CD4-positive, alpha-beta T cell treated with Interferon alpha-2 for 1 hour (primary cell): ENCODE results near the gene CENATAC.
"Not testable (repeated sequence)": the region's sequence is repeated elsewhere in the genome, so short reads cannot be mapped to it uniquely, and the experiment has no call there.

Experiments used
- DNase-seq, 2 donors: peaks; one replicate each; pipeline ENCODE4 v3.0.0-alpha.2; 2020 to 2022

CENATAC gene

DNA sequence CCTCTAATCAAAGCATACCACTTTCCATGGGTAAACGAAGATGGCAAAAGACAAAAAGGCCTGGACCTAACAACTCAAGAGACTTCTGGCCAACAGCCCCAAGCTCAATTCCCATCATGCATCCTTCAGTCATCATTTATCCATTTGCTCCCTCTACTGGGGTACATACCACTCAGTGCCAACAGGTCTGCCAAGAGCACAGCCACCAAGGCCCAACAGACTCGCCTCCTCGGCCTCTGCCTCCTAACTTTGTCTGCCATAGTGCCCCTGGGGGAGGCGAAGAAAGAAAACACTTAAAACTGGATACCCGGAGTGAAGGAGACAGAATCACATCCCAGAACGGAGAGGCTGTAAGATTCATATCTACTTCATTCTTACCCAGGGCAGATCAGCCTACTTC, 58.0 kb downstream of the CENATAC start:
- peak in 1 of 2 donors; percentile 22 for DNase-seq

DNA sequence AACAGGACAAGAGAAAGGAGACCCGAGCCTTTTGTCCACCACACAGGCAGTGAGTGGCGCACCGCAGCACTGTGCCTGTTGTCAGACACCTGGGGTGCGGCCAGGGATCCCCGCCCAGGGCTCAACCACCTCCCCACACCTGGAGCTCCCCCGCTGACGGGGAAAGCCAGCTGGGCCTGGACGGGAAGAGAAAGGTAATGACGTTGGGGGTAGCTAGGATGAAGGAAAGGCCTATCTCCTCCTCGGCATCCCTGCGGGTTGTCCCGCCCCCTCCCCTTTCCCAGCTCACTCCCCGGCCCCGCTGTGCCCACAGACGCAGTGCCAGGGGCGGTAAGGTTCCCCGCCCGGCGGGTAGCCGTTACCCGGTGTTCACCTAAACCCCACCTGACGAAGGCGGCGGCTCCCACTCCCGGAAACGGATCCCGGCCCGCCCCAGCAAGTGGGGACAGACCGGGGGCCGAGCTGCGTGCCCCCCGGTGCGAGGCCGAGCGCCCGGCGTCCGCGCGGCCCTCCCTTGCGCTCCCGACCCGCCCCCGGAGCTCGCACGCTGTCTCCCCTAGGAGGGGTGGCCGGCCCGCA, 58.6 kb downstream of the CENATAC start:
- peak; percentile 36 to 67 for DNase-seq

DNA sequence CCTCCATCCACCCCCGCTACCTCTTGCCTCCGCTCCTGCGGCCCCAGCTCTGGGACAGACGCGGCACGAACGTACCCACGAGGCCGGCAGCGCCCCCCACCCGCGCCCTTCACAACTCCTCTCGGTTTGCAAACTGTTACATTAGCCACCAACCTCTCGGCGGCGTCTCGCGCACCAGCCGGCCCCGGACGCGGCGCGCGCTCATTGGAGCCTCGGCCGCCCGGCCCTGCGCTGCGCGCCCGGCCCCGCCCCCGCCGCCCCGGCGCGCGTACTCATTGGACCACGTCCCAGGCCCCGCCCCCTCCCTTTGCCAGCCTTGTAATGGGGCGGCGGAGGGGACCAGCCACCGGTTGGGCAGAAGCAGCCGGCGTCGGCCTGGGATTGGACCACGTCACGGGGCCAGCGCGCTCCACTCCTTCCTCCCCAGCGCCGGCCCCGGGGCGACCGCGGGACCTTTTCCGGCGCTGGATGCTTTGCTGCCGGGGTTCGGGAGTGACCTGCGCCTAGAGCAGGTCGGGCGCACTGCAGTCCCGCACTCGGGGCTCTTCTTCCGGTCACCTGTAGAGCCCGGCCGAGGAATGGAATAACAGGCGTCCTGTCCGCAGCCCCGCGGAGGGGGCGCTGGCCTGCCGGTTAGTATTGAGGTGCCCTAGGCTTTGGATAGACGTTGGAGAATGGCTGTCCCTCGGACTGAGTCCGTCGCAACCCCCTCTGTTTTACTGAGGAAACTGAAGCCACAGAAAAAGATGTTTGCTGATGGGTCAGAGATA, 59.2 kb downstream of the CENATAC start, which contains the start of gene HYOU1:
HYOU1 (minus strand) TSS at position 206 of the 770 bp plus-strand sequence. CDS start 1,045 bp downstream, outside the sequence.
- DNase-seq, result peak; percentile 97 to 99

DNA sequence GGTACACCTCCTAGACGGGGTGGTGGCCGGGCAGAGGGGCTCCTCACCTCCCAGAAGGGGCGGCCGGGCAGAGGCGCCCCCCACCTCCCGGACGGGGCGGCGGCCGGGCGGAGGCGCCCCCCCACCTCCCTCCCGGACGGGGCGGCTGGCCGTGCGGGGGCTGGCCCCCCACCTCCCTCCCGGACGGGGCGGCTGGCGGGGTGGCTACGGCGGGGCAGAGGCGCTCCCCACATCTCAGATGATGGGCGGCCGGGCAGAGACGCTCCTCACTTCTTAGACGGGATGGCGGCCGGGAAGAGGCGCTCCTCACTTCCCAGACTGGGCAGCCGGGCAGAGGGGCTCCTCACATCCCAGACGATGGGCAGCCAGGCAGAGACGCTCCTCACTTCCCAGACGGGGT, 61.2 kb downstream of the CENATAC start:
- not testable (repeated sequence) for DNase-seq

DNA sequence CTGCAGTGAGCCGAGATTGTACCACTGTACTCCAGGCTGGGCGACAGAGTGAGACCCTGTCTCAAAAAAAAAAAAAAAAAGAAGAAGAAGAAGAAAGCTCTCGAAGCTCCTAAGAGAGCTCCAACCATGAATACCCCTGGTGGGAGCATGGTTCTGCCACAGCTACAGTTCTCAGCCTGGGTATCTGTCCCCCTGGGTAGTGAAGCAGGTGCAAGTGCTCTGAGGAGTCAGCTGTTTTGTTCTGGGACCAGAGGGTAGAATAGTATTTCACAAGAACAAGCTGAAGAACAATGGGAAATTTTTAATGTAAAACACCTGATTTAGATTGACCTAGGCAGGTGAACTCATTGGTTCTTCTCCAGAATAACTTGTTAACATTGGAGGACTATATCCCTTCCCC, 63.3 kb downstream of the CENATAC start:
- DNase-seq, result no peak

DNA sequence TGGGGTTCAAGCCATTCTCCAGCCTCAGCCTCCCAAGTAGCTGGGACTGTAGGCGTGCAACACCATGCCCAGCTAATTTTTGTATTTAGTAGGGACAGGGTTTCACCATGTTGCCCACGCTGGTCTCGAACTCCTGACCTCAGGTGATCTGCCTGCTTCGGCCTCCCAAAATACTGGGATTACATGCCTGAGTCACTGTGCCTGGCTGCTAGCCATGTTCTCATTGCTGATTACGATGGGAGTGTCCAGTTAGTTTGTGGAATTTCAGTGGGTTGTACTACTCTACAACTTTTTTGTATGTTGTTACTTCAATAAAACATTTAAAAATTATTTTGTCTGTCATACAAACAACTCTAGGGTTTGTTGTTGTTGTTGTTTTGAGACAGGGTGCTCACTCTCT, 64.8 kb downstream of the CENATAC start:
- no peak for DNase-seq

DNA sequence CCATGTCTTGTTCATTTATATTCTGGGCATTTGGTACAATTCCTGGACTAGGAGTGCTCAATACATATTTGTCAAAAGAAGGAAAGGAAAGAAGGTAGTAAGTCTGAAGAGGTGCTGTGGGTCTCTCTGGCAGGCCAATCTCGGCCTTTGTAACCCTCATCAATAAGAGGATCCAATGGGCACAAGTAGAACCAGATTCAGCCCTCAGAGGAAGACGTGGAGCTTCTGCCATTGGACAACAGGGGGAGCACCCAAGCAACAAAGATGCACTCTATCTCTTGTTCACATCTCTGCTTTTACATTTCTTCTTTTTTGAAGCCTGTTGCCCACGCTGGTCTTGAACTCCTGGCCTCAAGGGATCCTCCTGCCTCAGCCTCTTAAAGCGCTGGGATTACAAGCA, 67.4 kb downstream of the CENATAC start:
- DNase-seq, result peak; percentile 54 to 69
